ENCODE data around the gene ARFGEF3. TPM values are rescaled to one million over a fixed set of nuclear protein-coding genes. Genes with fewer than 3 reads are reported as not detected.

ARFGEF3 gene
- total and polyA plus RNA-seq, 2 donors, result 1.3 to 9.6 TPM

GRCh38 chr6:138184230-138184629, 22.5 kb downstream of the ARFGEF3 start:
- no peak for DNase-seq (ENCODE audit: extremely low spot score)
- H3K4me1 ChIP-seq (ENCODE audit: insufficient read depth), result no peaks in the 10 kb centered on the region
- H3K27ac ChIP-seq (ENCODE audit: low read depth), result no peak overlapping the region
- H3K36me3 ChIP-seq (ENCODE audit: insufficient read depth), result no peaks in the 10 kb centered on the region
- WGBS, result 72% methylated on average over 3 of the region's 3 CpGs
- no peak overlapping the region for H3K4me3 ChIP-seq (ENCODE audit: low read depth, low read length)

- 95% methylated on average over 4 of the region's 4 CpGs for WGBS
- no peak overlapping the region for H3K27ac ChIP-seq (ENCODE audit: low read depth)
- H3K36me3 ChIP-seq (ENCODE audit: insufficient read depth), result no peaks in the 10 kb centered on the region
- no peak for DNase-seq (ENCODE audit: extremely low spot score)
- no peaks in the 10 kb centered on the region for H3K4me1 ChIP-seq (ENCODE audit: insufficient read depth)
- H3K4me3 ChIP-seq (ENCODE audit: low read depth, low read length), result no peak overlapping the region
These were observed 25.4 kb downstream of the ARFGEF3 start for GRCh38 chr6:138187156-138187555.

GRCh38 chr6:138188278-138188941, 26.7 kb downstream of the ARFGEF3 start:
- Histone ChIP-seq H3K27ac (ENCODE audit: low read depth) (no peak overlapping the region), H3K36me3 (ENCODE audit: insufficient read depth) (no peaks in the 10 kb centered on the region), H3K4me1 (ENCODE audit: insufficient read depth) (no peaks in the 10 kb centered on the region), H3K4me3 (ENCODE audit: low read depth, low read length) (no peak overlapping the region)
- peak; percentile 59 for DNase-seq (ENCODE audit: extremely low spot score)
- WGBS, result 34% methylated on average over 5 of the region's 5 CpGs

DNA sequence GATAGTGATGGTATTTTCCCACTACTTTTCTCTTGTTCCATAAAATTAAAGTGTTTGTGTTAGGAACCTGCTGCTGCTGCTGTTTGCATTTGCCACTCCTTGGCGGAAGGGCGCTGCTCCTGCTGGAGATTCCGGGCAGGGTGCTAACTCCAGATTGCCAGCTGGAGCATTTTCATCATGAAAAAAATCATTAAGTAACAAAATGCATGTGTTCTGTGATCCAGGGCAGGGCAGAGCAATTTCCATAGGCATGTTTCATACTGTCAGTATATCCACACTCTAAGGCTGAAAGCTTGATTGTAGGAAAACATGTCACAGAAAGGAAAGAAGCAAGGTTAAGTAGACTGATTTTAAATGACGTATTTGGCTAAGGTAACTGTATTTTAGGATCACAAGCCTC, 32.5 kb downstream of the ARFGEF3 start:
- WGBS, result 62% methylated on average over 4 of the region's 4 CpGs
- DNase-seq (ENCODE audit: extremely low spot score), result no peak
- Histone ChIP-seq H3K27ac (ENCODE audit: low read depth) (no peak overlapping the region), H3K4me1 (ENCODE audit: insufficient read depth) (peaks cover 4% of the 10 kb centered on the region), H3K36me3 (ENCODE audit: insufficient read depth) (no peaks in the 10 kb centered on the region), H3K4me3 (ENCODE audit: low read depth, low read length) (no peak overlapping the region)

DNA sequence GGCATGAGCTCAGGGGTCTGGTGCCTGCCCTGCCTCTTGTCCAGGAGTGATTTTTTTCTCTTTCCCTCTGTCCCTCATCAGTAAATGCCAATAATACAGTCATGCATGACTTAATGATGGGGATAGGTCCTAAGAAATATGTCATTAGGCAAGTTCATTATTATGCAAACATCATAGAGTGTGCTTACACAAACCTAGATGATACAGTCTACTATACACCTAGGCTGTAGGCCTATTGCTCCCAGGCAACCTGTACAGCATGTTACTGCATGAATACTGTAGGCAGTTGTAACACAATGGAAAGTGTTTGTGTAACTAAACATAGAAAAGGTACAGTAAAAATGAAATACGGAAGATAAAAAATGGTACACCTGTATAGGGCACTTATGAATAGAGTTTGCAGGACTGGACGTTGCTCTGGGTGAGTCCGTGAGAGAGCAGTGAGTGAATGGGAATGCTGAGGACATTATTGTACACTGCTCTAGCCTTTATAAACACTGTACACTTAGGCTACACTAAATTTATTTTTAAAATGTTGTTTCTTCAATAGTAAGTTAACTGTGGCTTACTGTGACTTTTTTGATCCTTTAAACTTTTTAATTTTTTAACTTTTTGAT, 34.5 kb downstream of the ARFGEF3 start:
- DNase-seq (ENCODE audit: extremely low spot score), result no peak
- Histone ChIP-seq H3K27ac (ENCODE audit: low read depth) (no peak overlapping the region), H3K4me3 (ENCODE audit: low read depth, low read length) (no peak overlapping the region), H3K4me1 (ENCODE audit: insufficient read depth) (peaks cover 4% of the 10 kb centered on the region), H3K36me3 (ENCODE audit: insufficient read depth) (no peaks in the 10 kb centered on the region)
- WGBS, result 86% methylated on average over 3 of the region's 3 CpGs

GRCh38 chr6:138197570-138197969, 35.8 kb downstream of the ARFGEF3 start:
- WGBS, result 96% methylated on average over 7 of the region's 7 CpGs

DNA sequence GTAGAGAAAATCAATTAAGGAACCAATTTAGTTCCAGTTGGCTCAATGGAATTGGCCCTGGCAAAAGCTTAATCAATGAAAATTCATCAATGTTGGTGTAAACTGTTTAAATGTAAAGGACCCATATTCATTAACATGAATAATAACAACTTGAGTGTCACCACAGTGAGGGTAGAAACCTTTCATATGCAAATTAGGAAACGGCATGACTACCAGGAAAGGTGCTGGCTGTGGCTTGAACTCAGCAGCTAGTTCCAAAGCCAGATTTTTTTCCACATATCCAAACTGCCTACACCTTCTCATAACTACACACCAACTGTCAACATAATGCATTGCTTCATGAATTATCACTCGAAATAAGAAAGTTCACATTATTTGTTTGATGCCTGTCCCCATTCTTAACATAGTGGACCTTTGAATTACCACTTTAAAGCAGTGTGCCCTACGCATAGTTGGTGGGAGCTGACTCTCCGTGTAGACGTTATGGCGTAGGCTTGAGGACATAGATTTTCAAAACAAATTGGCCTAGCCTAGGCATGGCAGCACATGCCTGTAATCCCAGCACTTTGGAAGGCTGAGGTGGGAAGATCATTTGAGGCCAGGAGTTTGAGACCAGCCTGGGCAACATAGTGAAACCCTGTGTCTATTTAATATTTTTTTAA, 36.8 kb downstream of the ARFGEF3 start:
- WGBS, result 63% methylated on average over 6 of the region's 6 CpGs

More at GRCh38 chr6:138197570-138197969, 35.8 kb downstream of the ARFGEF3 start:
- Histone ChIP-seq H3K4me3 (ENCODE audit: low read depth, low read length) (no peak overlapping the region), H3K4me1 (ENCODE audit: insufficient read depth) (peaks cover 4% of the 10 kb centered on the region), H3K27ac (ENCODE audit: low read depth) (no peak overlapping the region), H3K36me3 (ENCODE audit: insufficient read depth) (no peaks in the 10 kb centered on the region)
- DNase-seq (ENCODE audit: extremely low spot score), result no peak

DNA sequence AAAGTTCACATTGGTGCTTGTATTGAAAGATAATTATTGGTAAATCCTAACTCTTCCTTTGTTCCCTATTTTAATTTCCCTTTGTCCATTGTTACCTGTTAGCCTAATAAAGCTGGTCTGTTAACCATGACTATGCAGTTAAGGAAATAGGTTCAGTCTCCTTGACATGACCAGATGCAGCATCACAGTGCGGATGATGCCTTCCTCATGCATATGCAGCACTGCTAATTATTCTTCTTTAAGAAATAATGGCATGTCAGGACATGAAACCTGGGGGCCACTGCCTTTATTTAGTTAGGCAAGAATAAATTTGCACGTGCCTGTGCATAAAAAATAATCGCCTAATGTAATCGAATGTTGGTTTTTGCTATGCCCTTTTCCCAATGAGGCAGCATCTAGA, 40.1 kb downstream of the ARFGEF3 start:
- DNase-seq (ENCODE audit: extremely low spot score), result no peak

More for the DNA sequence above, 36.8 kb downstream of the ARFGEF3 start:
- no peak for DNase-seq (ENCODE audit: extremely low spot score)
- Histone ChIP-seq H3K4me1 (ENCODE audit: insufficient read depth) (peaks cover 4% of the 10 kb centered on the region), H3K27ac (ENCODE audit: low read depth) (no peak overlapping the region), H3K36me3 (ENCODE audit: insufficient read depth) (no peaks in the 10 kb centered on the region), H3K4me3 (ENCODE audit: low read depth, low read length) (no peak overlapping the region)

GRCh38 chr6:138203315-138203714, 41.6 kb downstream of the ARFGEF3 start:
- no peak overlapping the region for H3K4me3 ChIP-seq (ENCODE audit: low read depth, low read length)
- no peak for DNase-seq (ENCODE audit: extremely low spot score)
- no peak overlapping the region for H3K27ac ChIP-seq (ENCODE audit: low read depth)
- H3K4me1 ChIP-seq (ENCODE audit: insufficient read depth), result no peaks in the 10 kb centered on the region
- H3K36me3 ChIP-seq (ENCODE audit: insufficient read depth), result no peaks in the 10 kb centered on the region
- WGBS, result 90% methylated on average over 2 of the region's 2 CpGs

More for the DNA sequence above, 40.1 kb downstream of the ARFGEF3 start:
- WGBS, result 93% methylated on average over 4 of the region's 4 CpGs
- no peak overlapping the region for H3K4me3 ChIP-seq (ENCODE audit: low read depth, low read length)
- H3K27ac ChIP-seq (ENCODE audit: low read depth), result no peak overlapping the region
- H3K36me3 ChIP-seq (ENCODE audit: insufficient read depth), result no peaks in the 10 kb centered on the region
- peaks cover 2% of the 10 kb centered on the region for H3K4me1 ChIP-seq (ENCODE audit: insufficient read depth)

- Histone ChIP-seq H3K36me3 (ENCODE audit: insufficient read depth) (no peaks in the 10 kb centered on the region), H3K4me1 (ENCODE audit: insufficient read depth) (no peaks in the 10 kb centered on the region), H3K27ac (ENCODE audit: low read depth) (no peak overlapping the region), H3K4me3 (ENCODE audit: low read depth, low read length) (no peak overlapping the region)
- no peak for DNase-seq (ENCODE audit: extremely low spot score)
These were observed 42.6 kb downstream of the ARFGEF3 start for GRCh38 chr6:138204303-138204702.

- no peak for DNase-seq (ENCODE audit: extremely low spot score)
- no peaks in the 10 kb centered on the region for H3K4me1 ChIP-seq (ENCODE audit: insufficient read depth)
- no peaks in the 10 kb centered on the region for H3K36me3 ChIP-seq (ENCODE audit: insufficient read depth)
- H3K4me3 ChIP-seq (ENCODE audit: low read depth, low read length), result no peak overlapping the region
- WGBS, result 81% methylated on average over 4 of the region's 4 CpGs
- no peak overlapping the region for H3K27ac ChIP-seq (ENCODE audit: low read depth)
These were observed 43.1 kb downstream of the ARFGEF3 start for GRCh38 chr6:138204792-138205384.

GRCh38 chr6:138205437-138206094, 43.8 kb downstream of the ARFGEF3 start:
- Histone ChIP-seq H3K27ac (ENCODE audit: low read depth) (no peak overlapping the region), H3K4me3 (ENCODE audit: low read depth, low read length) (no peak overlapping the region), H3K36me3 (ENCODE audit: insufficient read depth) (no peaks in the 10 kb centered on the region), H3K4me1 (ENCODE audit: insufficient read depth) (no peaks in the 10 kb centered on the region)
- 64% methylated on average over 5 of the region's 5 CpGs for WGBS
- no peak for DNase-seq (ENCODE audit: extremely low spot score)

GRCh38 chr6:138206862-138207261, 45.1 kb downstream of the ARFGEF3 start:
- H3K4me3 ChIP-seq (ENCODE audit: low read depth, low read length), result no peak overlapping the region
- no peaks in the 10 kb centered on the region for H3K4me1 ChIP-seq (ENCODE audit: insufficient read depth)
- H3K27ac ChIP-seq (ENCODE audit: low read depth), result no peak overlapping the region
- DNase-seq (ENCODE audit: extremely low spot score), result no peak
- H3K36me3 ChIP-seq (ENCODE audit: insufficient read depth), result no peaks in the 10 kb centered on the region
